Natural killer cell (primary cell): ENCODE data around the gene TBC1D22A. TPM values are rescaled to one million over a fixed set of nuclear protein-coding genes. Genes with fewer than 3 reads are reported as not detected.

Experiments used
- ATAC-seq, 3 donors: fragments of 150-1000 bp in 2 of 3; fragments of 200-7000 bp in 1 of 3; cut with Tn5 transposase; 1 replicate in 1 of 3; 2 replicates in 2 of 3; pipeline ENCODE4 v1.10.0; 2021; ENCODE audit warnings: mild to moderate bottlenecking in 2 of 3, moderate library complexity in 2 of 3
- DNase-seq, 2 donors: peaks; one replicate each; pipeline versions ENCODE4 v3.0.0 to v3.0.0-alpha.2; 2013 to 2021; ENCODE audit warnings: mixed read lengths in 1 of 2
- H3K27ac ChIP-seq: one replicate; pipeline ENCODE4 v1.5.1; 2013; ENCODE audit warnings: mild to moderate bottlenecking, low read length
- H3K27me3 ChIP-seq: one replicate; pipeline ENCODE4 v1.6.1; 2013; ENCODE audit warnings: low read length; ENCODE audit not compliant: control insufficient read depth, insufficient read depth
- H3K36me3 ChIP-seq: one replicate; pipeline ENCODE4 v1.6.1; 2013; ENCODE audit warnings: low read length; ENCODE audit not compliant: control insufficient read depth, insufficient read depth
- H3K4me1 ChIP-seq: one replicate; pipeline ENCODE4 v1.6.1; 2013; ENCODE audit warnings: low read length; ENCODE audit not compliant: control insufficient read depth, insufficient read depth
- H3K4me3 ChIP-seq: one replicate; pipeline ENCODE4 v1.5.1; 2013; ENCODE audit warnings: low read length
- H3K9me3 ChIP-seq: one replicate; pipeline ENCODE4 v1.6.1; 2013; ENCODE audit warnings: low read length; ENCODE audit not compliant: control insufficient read depth, insufficient read depth
- H3K27ac Mint-ChIP-seq, 2 donors: one replicate each; pipeline ENCODE4 v1.8.0; 2022; ENCODE audit warnings: mild to moderate bottlenecking in 2 of 2, mixed read lengths in 2 of 2, moderate library complexity in 1 of 2
- H3K27me3 Mint-ChIP-seq, 2 donors: one replicate each; pipeline ENCODE4 v1.8.0; 2022; ENCODE audit warnings: low read depth in 2 of 2, mixed read lengths in 2 of 2
- H3K36me3 Mint-ChIP-seq: one replicate; pipeline ENCODE4 v1.8.0; 2022; ENCODE audit warnings: mixed read lengths
- H3K4me1 Mint-ChIP-seq, 2 donors: one replicate each; pipeline ENCODE4 v1.8.0; 2022; ENCODE audit warnings: mixed read lengths in 2 of 2
- H3K4me3 Mint-ChIP-seq: one replicate; pipeline ENCODE4 v1.8.0; 2022; ENCODE audit warnings: mild to moderate bottlenecking, moderate library complexity, mixed read lengths
- H3K9me3 Mint-ChIP-seq, 2 donors: one replicate each; pipeline ENCODE4 v1.8.0; 2022; ENCODE audit warnings: mixed read lengths in 2 of 2
- WGBS: methylation state at CpG from one replicate; pipeline ENCODE4 v1.1.7; 2013; ENCODE audit warnings: missing lambda C conversion rate; ENCODE audit not compliant: insufficient coverage; 5-methylcytosine and 5-hydroxymethylcytosine counted together
- intact Hi-C: fragments of 100-400 bp; cut with micrococcal nuclease; formaldehyde crosslinking; loops from one replicate; pipeline ENCODE4 v1.14.2; 2022
- total RNA-seq, 4 donors: library from RNA; stranded (reverse); fragments of 120-200 nt in 1 of 4; gene quantifications; one replicate each; pipeline versions ENCODE4 v1.2.3 to v1.2.4, GENCODE V29; 2013 to 2022
- TF ChIP-seq, protein P1 (sequence below): fragments of 200-600 bp; IDR thresholded peaks from one replicate; pipeline ENCODE4 v1.8.0; 2022; ENCODE audit warnings: antibody characterized with exemption

Gene TBC1D22A
- total RNA-seq, 3 donors from 2014 or later (not counting 1 experiment from before 2014, with no cell fraction given) = 47.4 to 53.7 (median 53.2) TPM

DNA sequence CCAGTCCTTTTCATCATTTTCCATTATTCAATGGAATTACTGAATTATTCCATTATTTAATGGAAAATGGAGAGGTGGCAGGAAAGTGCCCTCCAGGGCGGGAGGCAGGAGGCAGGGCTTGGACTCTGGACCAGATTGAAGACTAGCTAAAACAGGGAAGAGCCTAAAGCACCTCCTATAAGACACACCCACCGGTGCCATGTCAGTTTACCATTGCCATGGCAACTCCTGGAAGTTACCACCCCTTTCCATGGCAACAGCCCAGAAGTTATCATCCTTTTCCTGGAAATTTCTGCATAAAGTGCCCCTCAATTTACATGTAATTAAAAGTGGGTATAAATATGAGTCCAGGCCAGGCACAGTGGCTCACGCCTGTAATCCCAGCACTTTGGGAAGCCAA, 443.7 kb downstream of the TBC1D22A start:
- H3K36me3 Mint-ChIP-seq = no peaks in the 10 kb centered on the region
- H3K4me3 Mint-ChIP-seq = no peak overlapping the region
- ATAC-seq (no peak), DNase-seq (no peak)
- intact Hi-C loops = no loop called here
- no peak overlapping the region for H3K27ac Mint-ChIP-seq
- TF ChIP-seq, protein P1, sequence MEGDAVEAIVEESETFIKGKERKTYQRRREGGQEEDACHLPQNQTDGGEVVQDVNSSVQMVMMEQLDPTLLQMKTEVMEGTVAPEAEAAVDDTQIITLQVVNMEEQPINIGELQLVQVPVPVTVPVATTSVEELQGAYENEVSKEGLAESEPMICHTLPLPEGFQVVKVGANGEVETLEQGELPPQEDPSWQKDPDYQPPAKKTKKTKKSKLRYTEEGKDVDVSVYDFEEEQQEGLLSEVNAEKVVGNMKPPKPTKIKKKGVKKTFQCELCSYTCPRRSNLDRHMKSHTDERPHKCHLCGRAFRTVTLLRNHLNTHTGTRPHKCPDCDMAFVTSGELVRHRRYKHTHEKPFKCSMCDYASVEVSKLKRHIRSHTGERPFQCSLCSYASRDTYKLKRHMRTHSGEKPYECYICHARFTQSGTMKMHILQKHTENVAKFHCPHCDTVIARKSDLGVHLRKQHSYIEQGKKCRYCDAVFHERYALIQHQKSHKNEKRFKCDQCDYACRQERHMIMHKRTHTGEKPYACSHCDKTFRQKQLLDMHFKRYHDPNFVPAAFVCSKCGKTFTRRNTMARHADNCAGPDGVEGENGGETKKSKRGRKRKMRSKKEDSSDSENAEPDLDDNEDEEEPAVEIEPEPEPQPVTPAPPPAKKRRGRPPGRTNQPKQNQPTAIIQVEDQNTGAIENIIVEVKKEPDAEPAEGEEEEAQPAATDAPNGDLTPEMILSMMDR = no peak
- H3K27me3 Mint-ChIP-seq = no peaks in the 10 kb centered on the region
- no peaks in the 10 kb centered on the region for H3K9me3 Mint-ChIP-seq
- Histone ChIP-seq H3K4me1 (no peaks in the 10 kb centered on the region), H3K36me3 (no peaks in the 10 kb centered on the region), H3K4me3 (no peak overlapping the region), H3K27me3 (no peaks in the 10 kb centered on the region), H3K9me3 (no peaks in the 10 kb centered on the region), H3K27ac (no peak overlapping the region)
- 97% methylated on average over 3 of the region's 3 CpGs for WGBS
- no peaks in the 10 kb centered on the region for H3K4me1 Mint-ChIP-seq

DNA sequence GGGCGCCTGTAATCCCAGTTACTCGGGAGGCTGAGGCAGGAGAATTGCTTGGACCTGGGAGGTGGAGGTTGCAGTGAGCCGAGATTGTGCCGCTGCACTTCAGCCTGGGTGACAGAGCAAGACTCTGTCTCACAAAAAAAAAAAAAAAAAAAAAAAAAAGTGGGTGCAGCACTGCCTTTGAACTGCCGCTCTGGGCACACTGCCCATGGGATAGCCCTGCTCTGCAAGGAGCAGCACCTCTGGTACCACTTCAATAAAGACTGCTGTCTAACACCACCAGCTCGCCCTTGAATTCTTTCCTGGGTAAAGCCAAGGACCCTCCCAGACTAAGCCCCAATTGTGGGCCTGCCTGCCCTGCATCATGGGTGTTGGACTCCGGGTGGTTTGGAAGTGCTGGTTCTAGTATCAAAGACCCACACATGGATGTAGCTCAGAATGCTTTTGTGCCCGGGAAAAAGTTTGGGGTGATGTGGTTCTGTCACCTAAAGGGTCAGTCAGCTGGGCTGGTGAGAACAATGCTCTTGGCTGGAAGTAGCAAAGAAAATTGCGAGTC, 444.3 kb downstream of the TBC1D22A start:
- no peaks in the 10 kb centered on the region for H3K4me1 ChIP-seq
- no peak overlapping the region for H3K27ac Mint-ChIP-seq
- no peaks in the 10 kb centered on the region for H3K9me3 Mint-ChIP-seq
- no peak overlapping the region for H3K4me3 Mint-ChIP-seq
- H3K4me3 ChIP-seq = no peak overlapping the region
- no peaks in the 10 kb centered on the region for H3K36me3 Mint-ChIP-seq
- H3K27me3 ChIP-seq = no peaks in the 10 kb centered on the region
- no peaks in the 10 kb centered on the region for H3K36me3 ChIP-seq
- ATAC-seq (no peak), DNase-seq (peak in 1 of 2 donors; percentile 2)
- no peaks in the 10 kb centered on the region for H3K27me3 Mint-ChIP-seq
- no peaks in the 10 kb centered on the region for H3K9me3 ChIP-seq
- TF ChIP-seq, protein P1 = no peak
- WGBS = 88% methylated on average over 9 of the region's 9 CpGs
- intact Hi-C loops = no loop called here
- H3K27ac ChIP-seq = no peak overlapping the region
- H3K4me1 Mint-ChIP-seq = no peaks in the 10 kb centered on the region

DNA sequence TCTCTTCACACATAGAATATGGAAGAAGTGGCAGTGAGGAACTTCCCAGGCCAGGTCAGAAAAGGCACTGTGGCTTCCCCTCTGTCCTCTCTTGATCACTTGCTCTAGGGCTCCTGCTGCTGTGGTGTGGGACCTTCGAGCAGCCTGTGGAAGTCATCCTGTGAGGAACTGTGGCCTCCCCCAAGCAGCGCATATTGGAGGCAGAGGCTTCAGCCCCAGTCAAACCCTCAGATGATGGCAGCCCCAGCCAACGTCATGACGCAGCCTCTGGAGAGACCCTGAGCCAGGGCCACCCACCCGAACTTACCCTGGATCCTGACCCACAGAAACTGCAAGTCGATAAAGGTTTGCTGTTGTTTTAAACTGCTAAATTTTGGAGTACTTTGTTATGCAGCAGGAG, 444.9 kb downstream of the TBC1D22A start:
- 87% methylated on average over 6 of the region's 6 CpGs for WGBS
- peak in 1 of 2 donors; percentile 1 for DNase-seq

More for the DNA sequence above, 444.9 kb downstream of the TBC1D22A start:
- H3K4me1 ChIP-seq = no peaks in the 10 kb centered on the region
- no peaks in the 10 kb centered on the region for H3K9me3 Mint-ChIP-seq
- ATAC-seq = no peak
- no peaks in the 10 kb centered on the region for H3K9me3 ChIP-seq
- intact Hi-C loops = no loop called here
- H3K27ac Mint-ChIP-seq = no peak overlapping the region
- H3K36me3 ChIP-seq = no peaks in the 10 kb centered on the region
- TF ChIP-seq, protein P1 = no peak
- no peaks in the 10 kb centered on the region for H3K4me1 Mint-ChIP-seq
- no peaks in the 10 kb centered on the region for H3K36me3 Mint-ChIP-seq
- no peaks in the 10 kb centered on the region for H3K27me3 ChIP-seq
- no peaks in the 10 kb centered on the region for H3K27me3 Mint-ChIP-seq
- no peak overlapping the region for H3K27ac ChIP-seq
- no peak overlapping the region for H3K4me3 Mint-ChIP-seq
- no peak overlapping the region for H3K4me3 ChIP-seq
